GM12864 (cell line): ENCODE data around the gene ZNF333.
"Not testable (repeated sequence)": the region's sequence is repeated elsewhere in the genome, so short reads cannot be mapped to it uniquely, and the experiment has no call there.

ENCODE experiments used
- DNase-seq: peaks from one replicate; pipeline ENCODE4 v3.0.0-alpha.2; 2011; ENCODE audit warnings: low read depth
- H3K4me3 ChIP-seq: 2 replicates; pipeline ENCODE4 v1.5.1; 2011; ENCODE audit warnings: mild to moderate bottlenecking, low read depth, low read length, control low read depth
- CTCF ChIP-seq: IDR thresholded peaks from 2 replicates; pipeline ENCODE4 v1.5.1; 2011; ENCODE audit warnings: low read depth, mild to moderate bottlenecking, moderate library complexity, low read length, control low read depth, inconsistent platforms; ENCODE audit errors: missing control alignments

Gene ZNF333

GRCh38 chr19:14772467-14772866, 82.6 kb downstream of the ZNF333 start:
- TF ChIP-seq CTCF = no peak
- no peak overlapping the region for H3K4me3 ChIP-seq
- DNase-seq = no peak

- DNase-seq = no peak
- no peak for TF ChIP-seq CTCF
- no peak overlapping the region for H3K4me3 ChIP-seq
Measured at GRCh38 chr19:14772995-14773394, 83.1 kb downstream of the ZNF333 start.

GRCh38 chr19:14773722-14774121, 83.9 kb downstream of the ZNF333 start:
- not testable (repeated sequence) for DNase-seq, H3K4me3 ChIP-seq

- DNase-seq = no peak
- no peak overlapping the region for H3K4me3 ChIP-seq
- TF ChIP-seq CTCF = no peak
Measured at GRCh38 chr19:14774373-14774772, 84.5 kb downstream of the ZNF333 start.

GRCh38 chr19:14775326-14775725, 85.5 kb downstream of the ZNF333 start:
- DNase-seq = not testable (repeated sequence)

GRCh38 chr19:14775869-14776586, 86.2 kb downstream of the ZNF333 start:
- no peak for TF ChIP-seq CTCF
- no peak for DNase-seq
- peak overlapping the region; percentile 57 for H3K4me3 ChIP-seq

More at GRCh38 chr19:14775326-14775725, 85.5 kb downstream of the ZNF333 start:
- H3K4me3 ChIP-seq = peak overlapping the region; percentile 12

- not testable (repeated sequence) for H3K4me3 ChIP-seq, DNase-seq
Measured at GRCh38 chr19:14777645-14778044, 87.8 kb downstream of the ZNF333 start.

GRCh38 chr19:14778110-14778845, 88.4 kb downstream of the ZNF333 start, which contains the start of gene ADGRE2:
TSS of gene ADGRE2 (minus strand) at chr19:14778560. CDS start at chr19:14776756, 1,804 bp downstream.
- DNase-seq, H3K4me3 ChIP-seq: not testable (repeated sequence)

- TF ChIP-seq CTCF = no peak
- no peak overlapping the region for H3K4me3 ChIP-seq
- DNase-seq = no peak
Measured at GRCh38 chr19:14779151-14779550, 89.3 kb downstream of the ZNF333 start.

GRCh38 chr19:14780622-14781225, 90.9 kb downstream of the ZNF333 start:
- not testable (repeated sequence) for DNase-seq

GRCh38 chr19:14781713-14782536, 92.1 kb downstream of the ZNF333 start:
- not testable (repeated sequence) for DNase-seq, H3K4me3 ChIP-seq

More at GRCh38 chr19:14780622-14781225, 90.9 kb downstream of the ZNF333 start:
- H3K4me3 ChIP-seq = not testable (repeated sequence)
